Hepatocyte (in vitro differentiated cells): ENCODE data around the gene KRT7.

Source experiments
- EZH2 ChIP-seq: fragments of 200-600 bp; sonication (generic); IDR thresholded peaks from 2 replicates; pipeline ENCODE4 v1.6.1; 2016; ENCODE audit warnings: antibody characterized with exemption, mild to moderate bottlenecking, borderline replicate concordance
- TF ChIP-seq, protein P1 (sequence below): fragments of 200-600 bp; sonication (generic); IDR thresholded peaks from 2 replicates; pipeline ENCODE4 v1.5.1; 2016; ENCODE audit warnings: antibody characterized with exemption, mild to moderate bottlenecking; ENCODE audit not compliant: poor library complexity

DNA sequence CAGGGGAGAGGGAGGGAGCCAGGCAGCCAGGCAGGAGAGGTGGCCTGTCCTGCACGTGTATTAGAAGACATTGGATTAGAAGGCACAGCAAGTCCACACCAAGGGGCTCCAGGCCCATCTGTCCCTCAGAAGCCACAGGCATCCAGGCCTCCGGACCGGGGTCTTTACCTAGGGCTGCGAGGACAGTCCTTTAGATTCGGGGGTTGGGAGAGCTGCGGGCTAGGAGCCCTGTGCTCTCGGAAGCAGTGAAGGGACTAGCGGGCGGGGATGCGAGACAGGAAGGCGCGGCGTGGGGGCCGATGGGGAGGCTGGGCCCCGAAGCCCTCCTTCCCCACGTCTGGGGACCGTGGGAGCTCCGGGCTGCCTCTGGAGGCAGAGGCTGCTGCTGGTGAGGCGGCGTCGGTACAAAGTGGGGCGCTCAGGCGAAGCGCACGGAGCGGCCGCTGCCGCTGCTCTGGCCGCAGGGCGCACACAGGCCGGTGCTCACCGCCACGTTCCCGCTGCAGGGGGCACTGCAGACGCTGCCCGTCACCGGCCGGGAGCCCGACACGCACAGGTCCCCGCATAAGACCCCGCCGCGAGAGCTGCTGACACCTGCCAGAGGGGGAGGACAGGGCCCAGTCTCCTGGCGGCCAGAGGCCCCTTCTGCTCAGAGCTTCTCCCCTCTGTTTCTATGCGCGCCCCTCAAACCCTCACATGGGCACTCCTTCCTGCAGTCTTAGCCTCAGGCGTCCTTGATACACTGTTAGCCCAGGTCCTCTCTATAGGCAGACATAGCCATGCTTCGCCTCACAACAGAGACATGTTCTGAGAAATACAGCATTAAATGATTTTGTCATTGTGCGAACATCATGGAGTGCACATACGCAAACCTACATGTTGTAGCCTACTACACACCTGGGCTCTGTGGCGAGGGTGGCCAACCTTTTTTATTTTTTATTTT, 17.3 kb downstream of the KRT7 start:
- TF ChIP-seq, protein P1, sequence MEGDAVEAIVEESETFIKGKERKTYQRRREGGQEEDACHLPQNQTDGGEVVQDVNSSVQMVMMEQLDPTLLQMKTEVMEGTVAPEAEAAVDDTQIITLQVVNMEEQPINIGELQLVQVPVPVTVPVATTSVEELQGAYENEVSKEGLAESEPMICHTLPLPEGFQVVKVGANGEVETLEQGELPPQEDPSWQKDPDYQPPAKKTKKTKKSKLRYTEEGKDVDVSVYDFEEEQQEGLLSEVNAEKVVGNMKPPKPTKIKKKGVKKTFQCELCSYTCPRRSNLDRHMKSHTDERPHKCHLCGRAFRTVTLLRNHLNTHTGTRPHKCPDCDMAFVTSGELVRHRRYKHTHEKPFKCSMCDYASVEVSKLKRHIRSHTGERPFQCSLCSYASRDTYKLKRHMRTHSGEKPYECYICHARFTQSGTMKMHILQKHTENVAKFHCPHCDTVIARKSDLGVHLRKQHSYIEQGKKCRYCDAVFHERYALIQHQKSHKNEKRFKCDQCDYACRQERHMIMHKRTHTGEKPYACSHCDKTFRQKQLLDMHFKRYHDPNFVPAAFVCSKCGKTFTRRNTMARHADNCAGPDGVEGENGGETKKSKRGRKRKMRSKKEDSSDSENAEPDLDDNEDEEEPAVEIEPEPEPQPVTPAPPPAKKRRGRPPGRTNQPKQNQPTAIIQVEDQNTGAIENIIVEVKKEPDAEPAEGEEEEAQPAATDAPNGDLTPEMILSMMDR = no peak
- TF ChIP-seq EZH2 = no peak
